Kidney epithelial cell (primary cell): Measurements from ENCODE around the gene IGF2. TPM values are rescaled to one million over a fixed set of nuclear protein-coding genes. Genes with fewer than 3 reads are reported as not detected.

Experiments used
- DNase-seq: peaks from one replicate; pipeline ENCODE4 v3.0.0-alpha.2; 2010; ENCODE audit warnings: low read depth
- H3K27me3 ChIP-seq: 2 replicates; pipeline ENCODE4 v1.6.0; 2011; ENCODE audit warnings: low read length; ENCODE audit not compliant: control insufficient read depth, insufficient read depth
- H3K36me3 ChIP-seq: 2 replicates; pipeline ENCODE4 v1.5.1; 2011; ENCODE audit warnings: low read length; ENCODE audit not compliant: control insufficient read depth, insufficient read depth
- H3K4me3 ChIP-seq: 2 replicates; pipeline ENCODE4 v1.5.1; 2011; ENCODE audit warnings: low read depth, mild to moderate bottlenecking, control low read depth, low read length
- CTCF ChIP-seq: IDR thresholded peaks from 2 replicates; pipeline ENCODE4 v1.5.1; 2011; ENCODE audit warnings: mild to moderate bottlenecking, moderate library complexity, low read length, control low read depth, inconsistent platforms; ENCODE audit not compliant: insufficient read depth, poor library complexity, severe bottlenecking
- total RNA-seq: library from RNA; depleted of rRNA; stranded (reverse); fragments of >200 nt; gene quantifications from 2 replicates; pipeline ENCODE4 v1.2.3, GENCODE V29; 2015

IGF2 gene
- total RNA-seq, 1 donor from 2014 or later: 8.7 TPM

- peaks cover 49% of the 10 kb centered on the region for H3K27me3 ChIP-seq
- no peak for DNase-seq
- no peak for TF ChIP-seq CTCF
Measured at GRCh38 chr11:2154889-2155288, 15.7 kb upstream of the IGF2 start.

GRCh38 chr11:2154195-2154585 is 15.0 kb upstream of the IGF2 start:
- Histone ChIP-seq H3K36me3 (no peaks in the 10 kb centered on the region), H3K4me3 (no peak overlapping the region), H3K27me3 (peaks cover 50% of the 10 kb centered on the region)
- no peak for DNase-seq
- TF ChIP-seq CTCF: no peak

More at GRCh38 chr11:2154889-2155288, 15.7 kb upstream of the IGF2 start:
- no peak overlapping the region for H3K4me3 ChIP-seq
- no peaks in the 10 kb centered on the region for H3K36me3 ChIP-seq

- TF ChIP-seq CTCF: no peak
- Histone ChIP-seq H3K36me3 (no peaks in the 10 kb centered on the region), H3K4me3 (no peak overlapping the region), H3K27me3 (peaks cover 51% of the 10 kb centered on the region)
- no peak for DNase-seq
Measured at GRCh38 chr11:2153581-2154194, 14.5 kb upstream of the IGF2 start.

- no peak overlapping the region for H3K4me3 ChIP-seq
- H3K36me3 ChIP-seq: no peaks in the 10 kb centered on the region
- peaks cover 57% of the 10 kb centered on the region for H3K27me3 ChIP-seq
- no peak for DNase-seq
- TF ChIP-seq CTCF: peak; percentile 73
Measured at GRCh38 chr11:2151500-2152257, 12.5 kb upstream of the IGF2 start.

- no peaks in the 10 kb centered on the region for H3K36me3 ChIP-seq
- TF ChIP-seq CTCF: peak; percentile 65
- H3K27me3 ChIP-seq: peaks cover 68% of the 10 kb centered on the region
- DNase-seq: no peak
- H3K4me3 ChIP-seq: no peak overlapping the region
Measured at GRCh38 chr11:2149864-2150847, 11.0 kb upstream of the IGF2 start.
